H1 (cell line): Measurements from ENCODE around the gene GLYR1. TPM values are rescaled to one million over a fixed set of nuclear protein-coding genes. Genes with fewer than 3 reads are reported as not detected.

Source experiments
- CTCF ChIA-PET: fragments of 300-600 bp; sonication (Branson Sonifier 250); formaldehyde crosslinking; loops from one replicate; lab custom pipeline; 2021; ENCODE audit not compliant: partially characterized antibody; lab: Charles Lee
- POLR2A ChIA-PET: fragments of 300-600 bp; sonication (Branson Sonifier 250); formaldehyde crosslinking; loops from one replicate; lab custom pipeline; 2021; ENCODE audit warnings: inconsistent platforms; ENCODE audit not compliant: partially characterized antibody; lab: Charles Lee
- DNase-seq, 2 experiments: peaks; one replicate each; pipeline versions ENCODE4 v3.0.0 to v3.0.0-alpha.2; 2010 to 2022; ENCODE audit warnings: low spot score in 2 of 2, low read depth in 1 of 2, mixed read lengths in 1 of 2
- FAIRE-seq: peaks from 2 replicates; lab custom pipeline; 2011; peaks lifted over from hg19 to GRCh38; lab: Jason Lieb, UNC
- H2AFZ ChIP-seq: 2 replicates; pipeline ENCODE4 v1.8.1; 2012; ENCODE audit warnings: low read length, inconsistent platforms
- H2AK5ac ChIP-seq: 2 replicates; pipeline ENCODE4 v1.6.1; 2013; ENCODE audit warnings: low read depth, low read length
- H2BK120ac ChIP-seq: replicated peaks from 2 replicates; pipeline ENCODE3; 2013; ENCODE audit warnings: low read depth, low read length, inconsistent platforms
- H2BK12ac ChIP-seq: 2 replicates; pipeline ENCODE4 v1.6.1; 2013; ENCODE audit warnings: low read depth, low read length
- H2BK15ac ChIP-seq: 2 replicates; pipeline ENCODE4 v1.6.1; 2013; ENCODE audit warnings: low read length
- H2BK20ac ChIP-seq: 2 replicates; pipeline ENCODE4 v1.6.1; 2013; ENCODE audit warnings: low read length
- H2BK5ac ChIP-seq: 2 replicates; pipeline ENCODE4 v1.6.1; 2013; ENCODE audit warnings: low read depth, low read length
- H3K14ac ChIP-seq: 2 replicates; pipeline ENCODE4 v1.6.1; 2013; ENCODE audit warnings: inconsistent platforms; ENCODE audit not compliant: insufficient read length
- H3K18ac ChIP-seq: 2 replicates; pipeline ENCODE4 v1.6.1; 2013; ENCODE audit warnings: low read length; ENCODE audit errors: extremely low read depth
- H3K23ac ChIP-seq: 2 replicates; pipeline ENCODE4 v1.6.1; 2013; ENCODE audit warnings: inconsistent platforms; ENCODE audit not compliant: insufficient read length
- H3K23me2 ChIP-seq: 2 replicates; pipeline ENCODE4 v1.6.1; 2013; ENCODE audit warnings: low read depth, low read length
- H3K27ac ChIP-seq: 2 replicates; pipeline ENCODE4 v1.6.1; 2011; ENCODE audit warnings: low read depth, low read length, inconsistent platforms
- H3K27me3 ChIP-seq, 4 experiments: replicated peaks in 1 of 4; 1 replicate in 1 of 4; 2 replicates in 3 of 4; pipeline versions ENCODE4 v1.6.1 to v1.8.1; 2011 to 2013; ENCODE audit warnings: low read length in 3 of 4, mild to moderate bottlenecking in 3 of 4, inconsistent platforms in 2 of 4, mixed read lengths in 2 of 4, moderate library complexity in 1 of 4; ENCODE audit not compliant: control insufficient read depth in 3 of 4, insufficient read depth in 3 of 4; ENCODE audit errors: extremely low read depth in 1 of 4
- H3K36me3 ChIP-seq, 4 experiments: 2 replicates each; pipeline versions ENCODE4 v1.6.1 to v1.8.1; 2011 to 2013; ENCODE audit warnings: mild to moderate bottlenecking in 4 of 4, low read length in 3 of 4, moderate library complexity in 2 of 4, control low read depth in 1 of 4, inconsistent platforms in 1 of 4; ENCODE audit not compliant: insufficient read depth in 4 of 4, control insufficient read depth in 2 of 4
- H3K4ac ChIP-seq: replicated peaks from 2 replicates; pipeline ENCODE3; 2013; ENCODE audit warnings: low read length, low read depth, mixed read lengths, inconsistent platforms; ENCODE audit not compliant: insufficient read length
- H3K4me1 ChIP-seq, 4 experiments: replicated peaks in 1 of 4; 1 replicate in 1 of 4; 2 replicates in 3 of 4; pipeline versions ENCODE4 v1.6.1 to v1.8.1; 2011 to 2013; ENCODE audit warnings: low read length in 3 of 4, inconsistent platforms in 2 of 4, mixed read lengths in 1 of 4; ENCODE audit not compliant: insufficient read depth in 4 of 4, control insufficient read depth in 3 of 4
- H3K4me2 ChIP-seq, 2 experiments: 2 replicates each; pipeline versions ENCODE4 v1.6.1 to v1.8.1; 2011 to 2013; ENCODE audit warnings: low read depth in 2 of 2, low read length in 2 of 2, control low read depth in 1 of 2, inconsistent platforms in 1 of 2, mild to moderate bottlenecking in 1 of 2; ENCODE audit not compliant: insufficient read depth in 1 of 2
- H3K4me3 ChIP-seq, 4 experiments: fragments of 200-600, 300-600 bp in 1 of 4; sonication (generic), shearing (Covaris generic), sonication (Bioruptor Twin) in 1 of 4; 2 replicates each; pipeline versions ENCODE4 v1.5.1 to v1.8.1; 2011 to 2016; ENCODE audit warnings: low read length in 4 of 4, low read depth in 3 of 4, control low read depth in 2 of 4, inconsistent platforms in 2 of 4, mild to moderate bottlenecking in 2 of 4, mixed read lengths in 1 of 4, moderate library complexity in 1 of 4; ENCODE audit not compliant: insufficient read depth in 2 of 4; ENCODE audit errors: extremely low read depth in 1 of 4
- H3K56ac ChIP-seq: replicated peaks from 2 replicates; pipeline ENCODE3; 2013; ENCODE audit warnings: low read depth, mild to moderate bottlenecking, mixed read lengths, low read length, inconsistent platforms; ENCODE audit not compliant: insufficient read length
- H3K79me1 ChIP-seq: 2 replicates; pipeline ENCODE4 v1.6.1; 2013; ENCODE audit warnings: low read depth, low read length, control low read depth
- H3K79me2 ChIP-seq, 2 experiments: 2 replicates each; pipeline versions ENCODE4 v1.6.1 to v1.8.1; 2012 to 2013; ENCODE audit warnings: low read length in 2 of 2, mild to moderate bottlenecking in 2 of 2, inconsistent platforms in 1 of 2; ENCODE audit not compliant: insufficient read depth in 2 of 2, control insufficient read depth in 1 of 2
- H3K9ac ChIP-seq, 4 experiments: replicated peaks in 1 of 4; 1 replicate in 1 of 4; 2 replicates in 3 of 4; pipeline versions ENCODE4 v1.6.1 to v1.8.1; 2011 to 2013; ENCODE audit warnings: low read depth in 3 of 4, low read length in 3 of 4, control low read depth in 2 of 4, mild to moderate bottlenecking in 2 of 4, moderate library complexity in 2 of 4, inconsistent platforms in 1 of 4; ENCODE audit errors: extremely low read depth in 1 of 4
- H3K9me3 ChIP-seq, 2 experiments: 2 replicates each; pipeline versions ENCODE4 v1.6.1 to v1.8.1; 2012 to 2013; ENCODE audit warnings: mild to moderate bottlenecking in 2 of 2, moderate library complexity in 2 of 2, control low read depth in 1 of 2, inconsistent platforms in 1 of 2, low read depth in 1 of 2, low read length in 1 of 2, mixed read lengths in 1 of 2; ENCODE audit not compliant: insufficient read depth in 2 of 2
- H4K20me1 ChIP-seq, 2 experiments: replicated peaks in 1 of 2; 2 replicates each; pipeline versions ENCODE3 to v1.8.1; 2011 to 2013; ENCODE audit warnings: inconsistent platforms in 2 of 2, low read length in 2 of 2, mild to moderate bottlenecking in 1 of 2; ENCODE audit not compliant: insufficient read depth in 2 of 2, control insufficient read depth in 1 of 2
- H4K5ac ChIP-seq: 2 replicates; pipeline ENCODE4 v1.6.1; 2013; ENCODE audit warnings: low read length, low read depth, mixed read lengths, inconsistent platforms; ENCODE audit not compliant: insufficient read length
- H4K8ac ChIP-seq: 2 replicates; pipeline ENCODE4 v1.8.0; 2013; ENCODE audit warnings: mild to moderate bottlenecking, moderate library complexity, low read length, inconsistent platforms; ENCODE audit not compliant: insufficient read depth; ENCODE audit errors: extremely low read depth
- H4K91ac ChIP-seq: replicated peaks from 2 replicates; pipeline ENCODE3; 2013; ENCODE audit warnings: low read length, mixed read lengths, inconsistent platforms; ENCODE audit not compliant: insufficient read length
- YY1 ChIP-seq: IDR thresholded peaks from 2 replicates; pipeline ENCODE4 v1.6.1; 2011; ENCODE audit warnings: low read depth, mild to moderate bottlenecking, low read length
- WGBS, 2 experiments: shearing (Covaris generic) in 1 of 2; methylation state at CpG; one replicate each; pipeline versions ENCODE4 v1.1.6 to v1.1.7; 2013 to 2015; ENCODE audit warnings: low lambda C conversion rate in 2 of 2, mixed read lengths in 2 of 2, inconsistent platforms in 1 of 2, low coverage in 1 of 2, missing lambda C conversion rate in 1 of 2; ENCODE audit not compliant: insufficient replicate concordance in 2 of 2, insufficient coverage in 1 of 2, insufficient read length in 1 of 2; ENCODE audit errors: extremely low coverage in 1 of 2, missing lambda C conversion rate in 1 of 2; 5-methylcytosine and 5-hydroxymethylcytosine counted together
- polyA plus RNA-seq, 7 experiments: library from polyadenylated mRNA; depleted of rRNA in 3 of 7; stranded (reverse) in 5 of 7; unstranded in 2 of 7; fragments of >200 nt in 5 of 7; fragments of 200-250 nt in 2 of 7; gene quantifications; 1 replicate in 5 of 7; 2 replicates in 1 of 7; 4 replicates in 1 of 7; pipeline versions ENCODE4 v1.2.1 to v1.2.3, GENCODE V29; 2011 to 2013; ENCODE audit warnings: missing spikeins in 2 of 7, mixed read lengths in 2 of 7
- total RNA-seq: library from RNA; stranded (reverse); fragmentation: NEBNext Ultra II Directional; extraction: Animal tissue kit (Norgen Biotek cat#: 25700); gene quantifications from 2 replicates; pipeline ENCODE4 v1.2.1, GENCODE V29; 2021

Gene GLYR1
- total and polyA plus RNA-seq, 2 of the 8 experiments (the other 6 are each of a cell fraction or from before 2014, with no cell fraction given) = 50.2 to 115 TPM

DNA sequence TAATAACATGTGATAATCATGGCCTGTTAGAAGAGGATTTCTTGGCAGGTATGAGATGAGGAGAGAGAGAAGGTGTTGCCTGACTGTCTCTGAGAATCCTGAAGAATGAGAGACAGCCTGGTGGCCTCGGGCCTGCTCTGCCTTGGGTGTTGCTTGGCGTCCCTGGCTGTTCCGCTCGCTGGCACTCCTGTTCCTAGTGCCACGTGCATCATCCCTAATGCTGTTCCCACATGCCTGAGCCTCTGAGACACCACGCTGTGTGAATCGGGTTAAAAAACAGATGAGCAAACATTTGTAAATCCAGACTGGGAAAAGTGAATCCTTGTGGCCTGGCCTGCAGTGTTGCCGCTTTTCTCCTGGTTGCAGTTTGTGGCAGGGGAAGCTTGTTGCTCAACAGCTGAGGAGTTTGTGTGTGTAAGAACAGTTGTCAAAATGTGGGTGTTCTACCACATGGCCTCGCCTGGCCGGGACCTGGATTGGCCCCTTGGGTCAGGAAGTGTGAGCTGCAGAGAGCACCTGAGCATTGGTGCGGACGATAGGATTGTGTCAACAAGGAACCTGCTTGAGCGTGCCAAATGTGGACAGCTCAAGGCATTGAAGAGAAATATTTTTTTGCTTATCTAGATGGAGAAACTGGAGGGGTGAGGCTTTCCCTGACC is 22.2 kb upstream of the GLYR1 start:
- H3K56ac ChIP-seq = no peak overlapping the region
- no peak overlapping the region for H3K4ac ChIP-seq
- no peak for TF ChIP-seq YY1
- H4K5ac ChIP-seq = no peak overlapping the region
- no peak overlapping the region for H3K14ac ChIP-seq
- no peak overlapping the region for H3K4me3 ChIP-seq
- no peak overlapping the region for H3K23ac ChIP-seq
- H3K27me3 ChIP-seq = no peaks in the 10 kb centered on the region
- H2BK12ac ChIP-seq = no peak overlapping the region
- no peaks in the 10 kb centered on the region for H3K9me3 ChIP-seq
- no peak overlapping the region for H2BK120ac ChIP-seq
- no peak overlapping the region for H3K27ac ChIP-seq
- no peak for FAIRE-seq
- H2BK15ac ChIP-seq = no peak overlapping the region
- WGBS, 2 experiments = 94% methylated on average over 13 of the region's 13 CpGs; no CpG with 5 or more reads in 1 of the 2 experiments
- H3K4me2 ChIP-seq = no peak overlapping the region
- no peak overlapping the region for H4K91ac ChIP-seq
- peaks cover 19 to 46% (median 37%) of the 10 kb centered on the region in 4 experiments; a peak in 7 of 8 replicates for H3K36me3 ChIP-seq
- H2BK5ac ChIP-seq = no peak overlapping the region; the same call in 1 of the 2 replicates
- H3K79me2 ChIP-seq = peaks cover 4 to 43% of the 10 kb centered on the region in 2 experiments; a peak in 3 of 4 replicates
- no peaks in the 10 kb centered on the region for H3K4me1 ChIP-seq
- peaks cover 2 to 9% of the 10 kb centered on the region in 2 experiments for H4K20me1 ChIP-seq
- no peak overlapping the region for H2AK5ac ChIP-seq
- POLR2A ChIA-PET = interaction anchor here (1.1 kb wide), 1 partner anchor 9 kb away, joined by 3 read pairs; no protein-coding TSS in a partner anchor
- 0 out of 7 replicates have a peak overlapping the region, but pooled peaks of 1 of the 4 experiments have one; percentile 13 for H3K9ac ChIP-seq
- H3K23me2 ChIP-seq = no peaks in the 10 kb centered on the region
- H2AFZ ChIP-seq = no peak overlapping the region
- no peak overlapping the region for H4K8ac ChIP-seq
- no peak for DNase-seq
- H2BK20ac ChIP-seq = no peak overlapping the region
- CTCF ChIA-PET = interaction anchor here (0.6 to 1.6 kb wide), 5 partner anchors 15 to 87 kb away, joined by 3 to 8 read pairs (median 3); no protein-coding TSS in a partner anchor
- H3K18ac ChIP-seq = no peak overlapping the region
- H3K79me1 ChIP-seq = peaks cover 8% of the 10 kb centered on the region; the same call in 1 of the 2 replicates
